GM12875 (cell line): ENCODE results near the gene FRMPD1.

Experiments
- H3K4me3 ChIP-seq: one replicate; pipeline ENCODE4 v1.5.1; 2011; ENCODE audit warnings: low read depth, low read length, control low read depth
- CTCF ChIP-seq: IDR thresholded peaks from 2 replicates; pipeline ENCODE4 v1.5.1; 2011; ENCODE audit warnings: low read depth, mild to moderate bottlenecking, control low read depth, inconsistent platforms, low read length, moderate library complexity, borderline replicate concordance; ENCODE audit not compliant: insufficient read depth

Gene FRMPD1

GRCh38 chr9:37621273-37622121 is 29.3 kb upstream of the FRMPD1 start:
- no peak for TF ChIP-seq CTCF
- no peak overlapping the region for H3K4me3 ChIP-seq

GRCh38 chr9:37622462-37622861 is 28.3 kb upstream of the FRMPD1 start:
- H3K4me3 ChIP-seq = no peak overlapping the region
- TF ChIP-seq CTCF = no peak

GRCh38 chr9:37623267-37623666 is 27.5 kb upstream of the FRMPD1 start:
- H3K4me3 ChIP-seq = no peak overlapping the region
- no peak for TF ChIP-seq CTCF

GRCh38 chr9:37624073-37624472 is 26.7 kb upstream of the FRMPD1 start:
- H3K4me3 ChIP-seq = no peak overlapping the region
- TF ChIP-seq CTCF = no peak

- H3K4me3 ChIP-seq = no peak overlapping the region
- TF ChIP-seq CTCF = no peak
These were observed 25.6 kb upstream of the FRMPD1 start for GRCh38 chr9:37625036-37625757.

- no peak for TF ChIP-seq CTCF
- H3K4me3 ChIP-seq = no peak overlapping the region
These were observed 25.0 kb upstream of the FRMPD1 start for GRCh38 chr9:37625758-37626147.

GRCh38 chr9:37626708-37627292 is 24.0 kb upstream of the FRMPD1 start:
- no peak overlapping the region for H3K4me3 ChIP-seq
- TF ChIP-seq CTCF = no peak
